GM04504 (cell line): ENCODE data around the gene B4GALT7.
"Not testable (repeated sequence)": the region's sequence is repeated elsewhere in the genome, so short reads cannot be mapped to it uniquely, and the experiment has no call there.

Experiments
- DNase-seq: peaks from one replicate; pipeline ENCODE4 v3.0.0-alpha.2; 2012; ENCODE audit warnings: low read depth

The B4GALT7 gene

GRCh38 chr5:177610131-177610769 is 10.3 kb downstream of the B4GALT7 start:
- no peak for DNase-seq

GRCh38 chr5:177610770-177611445 is 11.0 kb downstream of the B4GALT7 start:
- no peak for DNase-seq

GRCh38 chr5:177611446-177612214 is 11.7 kb downstream of the B4GALT7 start:
- no peak for DNase-seq

GRCh38 chr5:177612215-177612673 is 12.3 kb downstream of the B4GALT7 start:
- no peak for DNase-seq

GRCh38 chr5:177620560-177620959 is 20.6 kb downstream of the B4GALT7 start:
- no peak for DNase-seq

- not testable (repeated sequence) for DNase-seq
Observed at GRCh38 chr5:177624172-177624571, 24.2 kb downstream of the B4GALT7 start.

- peak; percentile 6 for DNase-seq
Observed at GRCh38 chr5:177630186-177630585, 30.3 kb downstream of the B4GALT7 start.

- DNase-seq = not testable (repeated sequence)
Observed at GRCh38 chr5:177634912-177635311, 35.0 kb downstream of the B4GALT7 start.

GRCh38 chr5:177645462-177645861 is 45.5 kb downstream of the B4GALT7 start:
- DNase-seq = not testable (repeated sequence)

GRCh38 chr5:177651235-177651634 is 51.3 kb downstream of the B4GALT7 start:
- DNase-seq = not testable (repeated sequence)

- DNase-seq = peak; percentile 0
Observed at GRCh38 chr5:177657846-177658245, 57.9 kb downstream of the B4GALT7 start.

- DNase-seq = not testable (repeated sequence)
Observed at GRCh38 chr5:177658542-177658941, 58.6 kb downstream of the B4GALT7 start.
